Uterus (tissue), 4 donors: Measurements from ENCODE around the gene RNU5D-1. TPM values are rescaled to one million over a fixed set of nuclear protein-coding genes. Genes with fewer than 3 reads are reported as not detected.

Experiments used
- DNase-seq, 2 donors: peaks; one replicate each; pipeline ENCODE4 v3.0.0-alpha.2; 2019 to 2020
- H3K27ac ChIP-seq, 2 donors: fragments of 200-600 bp; sonication (generic); 1 replicate in 1 of 2; 2 replicates in 1 of 2; pipeline ENCODE4 v1.5.1; 2016 to 2018
- H3K27me3 ChIP-seq, 2 donors: fragments of 200-600 bp; sonication (generic); one replicate each; pipeline ENCODE4 v1.5.1; 2018 to 2019; ENCODE audit warnings: control low read depth in 1 of 2
- H3K36me3 ChIP-seq, 2 donors: fragments of 200-600 bp; sonication (generic); one replicate each; pipeline ENCODE4 v1.5.1; 2019; ENCODE audit warnings: control low read depth in 1 of 2
- H3K4me1 ChIP-seq, 2 donors: fragments of 200-600 bp; sonication (generic); one replicate each; pipeline ENCODE4 v1.5.1; 2018 to 2019; ENCODE audit warnings: control low read depth in 1 of 2
- H3K4me3 ChIP-seq, 2 donors: fragments of 200-600 bp; sonication (generic); 1 replicate in 1 of 2; 2 replicates in 1 of 2; pipeline ENCODE4 v1.5.1; 2018 to 2019; ENCODE audit warnings: mild to moderate bottlenecking in 1 of 2
- H3K9me3 ChIP-seq, 2 donors: fragments of 200-600 bp; sonication (generic); one replicate each; pipeline ENCODE4 v1.5.1; 2019; ENCODE audit warnings: control low read depth in 1 of 2
- POLR2A ChIP-seq, 2 donors: fragments of 450-650 bp; IDR thresholded peaks; one replicate each; pipeline ENCODE4 v1.6.1; 2016; ENCODE audit warnings: antibody characterized with exemption in 2 of 2, mild to moderate bottlenecking in 1 of 2, moderate library complexity in 1 of 2
- intact Hi-C: fragments of 100-400 bp; cut with DNase I; formaldehyde crosslinking; loops from one replicate; pipeline ENCODE4 v1.15.1; 2023; ENCODE audit warnings: low total_unique reads
- total RNA-seq, 4 donors: library from RNA; depleted of rRNA in 3 of 4; stranded (reverse); fragments of >200 nt in 3 of 4; gene quantifications; one replicate each; pipeline versions ENCODE4 v1.1.0 to v1.2.4, GENCODE V29; 2014 to 2023
- TF ChIP-seq, protein P1 (sequence below), 4 experiments: fragments of 200-600 bp in 2 of 4; fragments of 450-650 bp in 2 of 4; sonication (generic) in 2 of 4; IDR thresholded peaks; one replicate each; pipeline ENCODE4 v1.5.1; 2016 to 2019; ENCODE audit warnings: antibody characterized with exemption in 4 of 4, mild to moderate bottlenecking in 2 of 4, moderate library complexity in 1 of 4
- donor health status: DM: yes; HTN: yes; CAD: no.

Gene RNU5D-1
- total RNA-seq, 4 donors from 2014 or later: not detected

DNA sequence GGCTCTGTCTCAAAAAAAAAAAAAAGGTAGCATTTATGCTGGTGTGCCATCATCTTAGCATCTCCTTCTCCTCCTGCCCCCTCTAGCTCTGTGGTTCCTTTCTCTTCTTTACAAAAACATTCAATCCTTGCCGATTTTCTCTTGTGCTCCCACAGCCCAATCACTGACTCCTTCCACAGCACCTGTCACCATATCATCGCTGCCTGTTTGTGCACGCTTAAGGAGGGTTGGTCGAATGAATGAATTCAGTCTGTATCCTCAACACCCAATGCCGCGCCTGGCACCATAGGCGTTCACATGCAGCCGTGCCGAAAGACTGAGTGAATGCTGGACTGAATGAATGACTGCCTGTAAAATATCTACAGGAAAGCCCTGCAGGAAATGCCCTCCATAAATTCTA is 7.9 kb downstream of the RNU5D-1 start:
- no peak for TF ChIP-seq POLR2A (IDR thresholded peaks at IDR 0.05)
- TF ChIP-seq, protein P1, sequence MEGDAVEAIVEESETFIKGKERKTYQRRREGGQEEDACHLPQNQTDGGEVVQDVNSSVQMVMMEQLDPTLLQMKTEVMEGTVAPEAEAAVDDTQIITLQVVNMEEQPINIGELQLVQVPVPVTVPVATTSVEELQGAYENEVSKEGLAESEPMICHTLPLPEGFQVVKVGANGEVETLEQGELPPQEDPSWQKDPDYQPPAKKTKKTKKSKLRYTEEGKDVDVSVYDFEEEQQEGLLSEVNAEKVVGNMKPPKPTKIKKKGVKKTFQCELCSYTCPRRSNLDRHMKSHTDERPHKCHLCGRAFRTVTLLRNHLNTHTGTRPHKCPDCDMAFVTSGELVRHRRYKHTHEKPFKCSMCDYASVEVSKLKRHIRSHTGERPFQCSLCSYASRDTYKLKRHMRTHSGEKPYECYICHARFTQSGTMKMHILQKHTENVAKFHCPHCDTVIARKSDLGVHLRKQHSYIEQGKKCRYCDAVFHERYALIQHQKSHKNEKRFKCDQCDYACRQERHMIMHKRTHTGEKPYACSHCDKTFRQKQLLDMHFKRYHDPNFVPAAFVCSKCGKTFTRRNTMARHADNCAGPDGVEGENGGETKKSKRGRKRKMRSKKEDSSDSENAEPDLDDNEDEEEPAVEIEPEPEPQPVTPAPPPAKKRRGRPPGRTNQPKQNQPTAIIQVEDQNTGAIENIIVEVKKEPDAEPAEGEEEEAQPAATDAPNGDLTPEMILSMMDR (IDR thresholded peaks at IDR 0.05): no peak
- H3K27me3 ChIP-seq: no peaks in the 10 kb centered on the region
- no peak overlapping the region for H3K4me3 ChIP-seq
- intact Hi-C loops: loop anchor here (10.0 kb wide), 1 partner anchor 122 kb away; the partner anchor contains the start of gene PTCH2
- H3K4me1 ChIP-seq: no peaks in the 10 kb centered on the region
- no peaks in the 10 kb centered on the region for H3K9me3 ChIP-seq
- H3K36me3 ChIP-seq: no peaks in the 10 kb centered on the region
- no peak overlapping the region for H3K27ac ChIP-seq
- no peak for DNase-seq

DNA sequence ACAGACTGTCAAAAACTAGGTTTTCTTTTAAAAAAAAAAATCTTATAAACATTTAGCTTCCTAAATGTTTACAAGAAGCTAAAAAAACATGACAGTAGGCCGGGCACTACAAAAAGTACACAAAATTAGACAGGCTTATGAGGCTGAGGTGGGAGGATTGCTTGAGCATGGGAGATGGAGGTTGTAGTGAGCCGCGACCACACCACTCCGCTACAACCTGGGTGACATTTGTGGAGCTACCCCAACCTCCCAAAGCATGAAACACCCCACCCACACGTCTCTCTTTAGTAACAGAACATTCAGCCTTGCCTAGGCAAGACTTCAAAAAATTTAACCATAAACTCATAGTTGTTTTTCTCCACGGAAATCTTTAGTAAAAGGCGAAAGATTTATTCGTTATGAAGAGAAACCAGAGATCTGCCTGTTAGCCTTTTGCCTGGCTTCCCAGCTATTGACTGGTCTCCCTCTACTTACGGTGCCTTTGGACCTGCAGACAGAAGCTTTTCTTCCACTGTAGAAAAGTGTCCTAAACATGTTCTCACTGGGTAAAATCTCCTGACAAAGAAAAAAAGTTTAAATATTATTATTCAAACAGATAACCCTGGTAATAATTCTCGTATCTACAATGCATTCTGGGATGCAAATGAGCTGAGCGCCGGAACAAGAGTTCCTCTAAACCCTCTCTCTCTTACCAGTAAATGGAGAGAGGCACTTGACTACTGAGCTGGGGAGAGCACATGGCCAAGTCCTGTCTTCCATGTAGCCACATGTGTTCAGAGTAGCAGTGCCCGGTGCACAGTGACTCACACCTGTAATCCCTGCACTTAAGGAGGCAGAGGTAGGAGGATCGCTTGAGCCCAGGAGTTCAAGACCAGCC is 9.2 kb downstream of the RNU5D-1 start:
- H3K27me3 ChIP-seq: no peaks in the 10 kb centered on the region
- peak overlapping the region; percentile 26 to 67 for H3K27ac ChIP-seq
- peak; percentile 48 to 65 for DNase-seq
- H3K36me3 ChIP-seq: no peaks in the 10 kb centered on the region
- no peaks in the 10 kb centered on the region for H3K9me3 ChIP-seq
- intact Hi-C loops: loop anchor here (10.0 kb wide), 1 partner anchor 123 kb away; the partner anchor contains the start of gene PTCH2
- peak in 1 of 2 donors; percentile 48 for TF ChIP-seq POLR2A (IDR thresholded peaks at IDR 0.05)
- TF ChIP-seq, protein P1 (IDR thresholded peaks at IDR 0.05): no peak
- H3K4me1 ChIP-seq: no peaks in the 10 kb centered on the region
- H3K4me3 ChIP-seq: no peak overlapping the region

DNA sequence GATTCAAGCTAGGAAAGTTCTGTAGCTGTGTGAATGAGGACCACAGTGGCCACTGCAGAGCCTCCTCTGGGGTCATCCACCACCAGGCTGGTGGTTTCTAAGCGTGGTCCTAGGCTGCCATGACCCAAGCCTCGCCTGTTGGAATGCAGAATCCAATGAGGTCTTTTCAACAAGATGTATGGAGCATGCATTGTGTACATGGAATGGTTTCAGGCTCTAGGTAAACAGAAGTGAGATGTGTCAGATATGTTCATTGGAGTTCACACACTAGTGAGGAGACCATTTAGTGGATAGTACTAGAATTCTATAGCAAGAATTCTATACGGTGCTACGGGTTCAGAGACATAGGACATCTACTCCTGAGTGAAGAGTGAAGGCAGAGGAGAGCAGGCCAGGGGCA is 10.7 kb downstream of the RNU5D-1 start:
- H3K27ac ChIP-seq: peak overlapping the region in 1 of 2 donors; percentile 67
- no peak overlapping the region for H3K4me3 ChIP-seq
- no peaks in the 10 kb centered on the region for H3K9me3 ChIP-seq
- intact Hi-C loops: loop anchor here (10.0 kb wide), 1 partner anchor 125 kb away; the partner anchor contains the start of gene PTCH2
- no peaks in the 10 kb centered on the region for H3K4me1 ChIP-seq
- DNase-seq: no peak
- TF ChIP-seq, protein P1 (IDR thresholded peaks at IDR 0.05): no peak
- TF ChIP-seq POLR2A (IDR thresholded peaks at IDR 0.05): no peak
- H3K36me3 ChIP-seq: no peaks in the 10 kb centered on the region
- no peaks in the 10 kb centered on the region for H3K27me3 ChIP-seq

DNA sequence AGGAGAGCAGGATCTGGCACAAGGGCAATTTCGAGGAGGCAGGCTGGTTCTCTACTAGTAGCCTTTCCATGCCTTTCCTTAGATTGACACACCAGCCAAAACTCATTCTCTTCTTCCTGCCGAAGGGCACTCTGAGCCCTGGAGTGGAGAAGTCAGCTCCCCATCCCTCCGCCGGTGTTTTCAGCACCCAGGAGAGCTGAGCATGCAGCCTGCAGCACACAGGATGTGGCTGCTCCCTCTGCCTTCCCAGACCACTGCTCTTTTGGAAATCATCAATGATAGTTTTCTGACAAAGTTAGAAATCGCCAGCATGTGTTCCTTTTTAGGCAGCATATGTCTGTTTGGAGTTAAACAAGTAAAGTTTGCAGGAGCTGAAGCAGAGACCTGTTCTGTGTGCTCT is 11.7 kb downstream of the RNU5D-1 start:
- TF ChIP-seq, protein P1 (IDR thresholded peaks at IDR 0.05): no peak
- TF ChIP-seq POLR2A (IDR thresholded peaks at IDR 0.05): no peak
- H3K9me3 ChIP-seq: no peaks in the 10 kb centered on the region
- H3K27ac ChIP-seq: no peak overlapping the region
- H3K4me1 ChIP-seq: no peaks in the 10 kb centered on the region
- intact Hi-C loops: no loop called here
- no peak overlapping the region for H3K4me3 ChIP-seq
- H3K36me3 ChIP-seq: no peaks in the 10 kb centered on the region
- no peak for DNase-seq
- H3K27me3 ChIP-seq: no peaks in the 10 kb centered on the region

DNA sequence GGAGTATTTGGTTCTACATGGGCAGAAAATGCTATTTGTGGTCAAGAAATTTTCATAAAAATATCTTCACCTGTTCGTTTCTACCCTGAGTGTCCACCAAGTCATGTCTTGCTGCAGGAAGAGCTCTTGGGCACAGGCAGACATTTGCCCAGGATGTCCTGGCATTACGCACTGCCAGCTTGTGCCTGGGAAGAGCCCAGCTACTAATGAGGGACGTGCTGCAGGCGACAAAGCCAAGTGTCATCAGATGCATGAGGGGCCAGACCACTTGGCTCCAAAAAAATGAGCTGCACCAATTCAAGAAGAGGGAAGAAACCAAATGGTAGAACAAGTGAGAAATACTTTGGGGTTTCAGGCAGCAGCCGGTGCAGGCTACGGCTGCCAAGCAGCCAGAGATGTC is 12.9 kb downstream of the RNU5D-1 start:
- Histone ChIP-seq H3K27ac (no peak overlapping the region), H3K4me1 (no peaks in the 10 kb centered on the region), H3K4me3 (no peak overlapping the region), H3K27me3 (no peaks in the 10 kb centered on the region), H3K36me3 (no peaks in the 10 kb centered on the region), H3K9me3 (no peaks in the 10 kb centered on the region)
- DNase-seq: no peak
- no peak for TF ChIP-seq POLR2A (IDR thresholded peaks at IDR 0.05)
- TF ChIP-seq, protein P1 (IDR thresholded peaks at IDR 0.05): no peak
- intact Hi-C loops: no loop called here
